HG02763 (cell line): ENCODE measurements around the gene TTLL8.
A peak's percentile ranks its signal among the peaks of the same experiment; 100 is the strongest.
"Not testable (repeated sequence)": the region's sequence is repeated elsewhere in the genome, so short reads cannot be mapped to it uniquely, and the experiment has no call there.

Experiments
- ATAC-seq: cut with Tn5 transposase; IDR thresholded peaks from one replicate; pipeline ENCODE4 v1.9.1; 2021; ENCODE audit warnings: mild to moderate bottlenecking, moderate library complexity; ENCODE audit not compliant: unreplicated experiment

The TTLL8 gene

GRCh38 chr22:49993649-49994360 is 64.3 kb downstream of the TTLL8 start:
- no peak for ATAC-seq

GRCh38 chr22:49992921-49993648 is 65.0 kb downstream of the TTLL8 start:
- ATAC-seq, result no peak

- ATAC-seq, result no peak
Measured at GRCh38 chr22:49991907-49992533, 66.1 kb downstream of the TTLL8 start.

DNA sequence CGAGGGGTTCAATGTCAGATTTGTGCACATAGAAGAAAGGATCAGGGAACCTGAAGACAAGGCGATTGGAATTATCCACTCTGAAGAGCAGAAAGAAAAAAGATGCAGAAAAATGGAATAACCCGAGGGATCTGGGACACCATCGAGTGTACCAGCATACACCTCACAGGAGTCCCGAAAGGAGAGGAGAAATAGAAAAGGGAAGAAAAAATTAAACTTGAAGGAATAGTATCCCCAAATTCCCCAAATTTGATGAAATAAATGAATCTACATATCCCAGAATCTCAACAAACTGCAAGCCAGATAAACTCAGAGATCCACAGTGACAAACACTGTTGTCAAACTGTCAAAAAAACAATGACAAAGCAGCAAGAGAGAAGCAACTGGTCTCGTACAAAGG is 66.9 kb downstream of the TTLL8 start:
- ATAC-seq, result no peak

GRCh38 chr22:49989826-49990225 is 68.3 kb downstream of the TTLL8 start:
- ATAC-seq, result not testable (repeated sequence)

DNA sequence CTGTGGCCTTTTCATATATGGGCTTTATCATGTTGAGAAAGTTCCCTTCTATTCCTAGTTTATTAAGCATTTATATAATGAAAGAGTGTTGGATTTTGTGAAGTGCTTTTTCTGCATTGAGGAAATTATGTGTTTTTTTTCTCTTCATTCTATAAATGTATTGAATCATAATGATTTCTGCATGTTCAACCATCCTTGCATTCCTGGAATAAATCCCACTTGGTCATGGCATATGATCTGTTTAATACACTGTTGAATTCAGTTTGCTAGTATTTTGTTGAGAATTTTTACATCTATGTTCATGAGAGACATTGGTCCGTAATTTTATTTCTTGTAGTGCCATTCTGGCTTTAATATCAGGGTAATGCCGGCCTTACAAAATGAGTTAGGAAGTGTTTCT is 71.8 kb downstream of the TTLL8 start:
- no peak for ATAC-seq

- ATAC-seq, result no peak
Measured at GRCh38 chr22:49983148-49984042, 74.7 kb downstream of the TTLL8 start.

GRCh38 chr22:49981799-49982198 is 76.3 kb downstream of the TTLL8 start:
- ATAC-seq, result not testable (repeated sequence)

DNA sequence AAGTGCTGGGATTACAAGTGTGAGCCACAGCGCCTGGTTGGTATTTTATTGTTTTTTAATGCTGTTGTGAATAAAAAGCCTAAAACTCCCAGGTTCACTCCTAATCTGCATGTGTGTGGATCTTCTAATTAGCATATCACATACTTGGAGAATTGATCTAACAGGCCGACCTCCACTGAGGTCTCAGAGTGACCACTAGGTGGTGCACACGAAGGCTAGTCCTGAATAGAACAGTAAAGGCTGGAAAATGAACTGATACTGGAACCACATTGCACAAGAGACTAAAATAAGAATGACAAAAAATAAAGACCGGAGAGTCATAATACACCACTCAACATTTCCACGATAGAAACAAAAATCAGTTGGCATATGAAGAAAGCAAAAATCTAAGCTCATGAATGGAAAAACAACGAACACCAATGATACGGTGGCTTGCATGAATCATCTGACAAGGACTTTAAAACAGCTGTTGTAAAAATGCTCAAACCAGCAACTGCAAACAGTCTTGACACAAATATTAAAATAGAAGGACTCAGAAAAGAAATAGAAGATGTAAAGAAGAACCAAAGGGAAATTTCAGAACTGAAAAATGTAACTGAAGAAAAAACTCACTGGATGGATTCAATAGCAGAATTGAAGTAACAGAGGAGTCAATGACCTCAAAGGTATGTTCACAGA is 78.4 kb downstream of the TTLL8 start:
- no peak for ATAC-seq

DNA sequence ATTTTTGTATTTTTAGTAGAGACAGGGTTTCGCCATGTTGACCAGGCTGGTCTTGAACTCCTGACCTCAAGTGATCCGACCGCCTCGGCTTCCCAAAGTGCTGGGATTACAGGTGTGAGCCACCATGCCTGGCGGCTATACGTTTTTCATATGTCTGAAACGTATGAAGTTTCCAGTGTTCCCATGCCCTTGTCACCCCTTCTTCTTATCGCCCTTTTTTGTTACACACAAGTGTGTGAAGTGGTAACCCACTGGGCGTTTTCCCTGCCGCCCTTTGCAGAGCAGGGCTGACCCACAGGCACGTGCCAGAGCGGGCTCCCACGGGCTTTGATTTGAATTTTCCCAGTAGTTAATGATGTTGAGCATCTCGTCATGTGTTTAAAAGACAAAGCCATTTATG is 80.5 kb downstream of the TTLL8 start:
- no peak for ATAC-seq

- ATAC-seq, result no peak
Measured at GRCh38 chr22:49976439-49977175, 81.5 kb downstream of the TTLL8 start.

GRCh38 chr22:49975543-49976389 is 82.3 kb downstream of the TTLL8 start:
- ATAC-seq, result no peak

GRCh38 chr22:49973018-49973961 is 84.8 kb downstream of the TTLL8 start:
- ATAC-seq, result no peak

DNA sequence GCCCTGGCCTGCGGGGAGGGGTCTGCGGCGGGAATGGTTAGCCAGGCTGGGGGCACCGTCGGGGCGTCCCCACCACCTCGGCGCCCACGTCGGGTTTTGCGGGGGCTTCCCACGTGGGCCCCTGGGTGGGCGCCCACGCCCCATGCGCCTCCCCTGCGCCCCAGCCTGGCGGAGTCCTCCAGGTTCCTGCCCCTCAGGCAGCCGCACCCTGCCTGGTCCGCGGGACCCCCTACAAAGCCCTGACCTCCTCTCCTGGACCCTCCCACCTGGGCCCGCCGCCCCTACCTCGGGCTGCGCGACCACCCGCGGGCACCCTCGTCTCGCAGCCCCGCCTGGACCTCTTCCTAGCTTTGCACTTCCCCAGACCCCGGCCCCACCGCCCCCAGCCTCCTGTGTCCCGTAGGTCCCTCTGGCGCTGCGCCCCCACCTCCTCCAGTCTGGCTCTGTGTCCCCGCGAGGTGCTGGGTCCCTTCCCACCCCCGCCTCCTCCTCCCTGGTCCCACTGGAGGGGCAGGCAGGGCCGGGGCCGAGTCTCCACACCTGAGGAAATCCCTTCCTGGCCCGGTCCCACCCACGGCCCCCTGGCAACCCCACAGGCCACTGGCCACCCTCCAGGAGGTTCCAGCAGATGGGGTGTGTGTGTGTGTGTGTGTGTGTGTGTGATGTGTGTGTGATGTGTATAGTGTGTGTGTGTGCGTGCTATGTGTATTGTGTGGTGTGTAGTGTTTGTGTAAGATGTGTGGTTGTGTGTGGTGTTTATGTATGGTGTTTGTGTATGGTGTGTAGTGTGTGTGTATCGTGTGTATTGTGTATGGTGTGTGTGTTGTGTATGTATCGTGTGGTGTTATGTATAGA is 85.7 kb downstream of the TTLL8 start:
- no peak for ATAC-seq

GRCh38 chr22:49971232-49972162 is 86.6 kb downstream of the TTLL8 start:
- ATAC-seq, result peak; percentile 27
